ENCODE data around the gene DBT.

Gene DBT

DNA sequence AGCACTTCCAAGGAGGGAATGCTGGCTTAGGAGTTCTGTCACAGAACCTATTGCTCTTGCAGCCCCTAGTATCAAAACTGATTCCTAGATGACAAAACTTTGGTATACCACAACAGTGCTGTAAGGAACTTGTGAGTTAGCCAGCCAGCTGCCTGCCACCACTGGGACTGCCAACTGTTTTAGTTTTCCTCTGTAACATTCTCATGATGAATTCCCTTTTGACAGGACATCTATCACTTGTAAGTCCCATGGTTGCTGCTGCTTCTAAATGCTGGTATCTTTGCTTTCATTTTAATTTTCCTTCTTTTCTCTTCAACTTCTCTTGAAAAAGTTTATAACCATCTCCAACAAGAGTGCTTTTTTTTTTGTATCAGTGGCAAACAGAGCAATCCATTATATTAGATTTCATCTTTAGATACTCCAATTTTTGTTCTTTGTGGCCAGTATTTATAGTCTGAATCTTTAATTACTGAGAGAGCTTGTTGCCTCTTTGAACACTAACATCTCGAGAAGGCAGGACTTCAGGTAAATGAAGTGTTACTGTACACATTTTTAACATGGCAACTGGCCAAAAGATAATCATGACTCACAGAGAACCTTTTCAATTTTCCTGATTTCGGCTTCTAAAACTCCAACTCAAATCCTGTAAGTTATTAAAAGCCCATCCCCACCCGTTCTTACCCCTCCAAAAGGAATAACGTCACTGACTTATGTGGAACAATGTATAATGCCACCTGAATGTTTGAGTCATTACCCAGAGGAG, 19.8 kb downstream of the DBT start:
- TF ChIP-seq ZNF549 (tag by site-specific recombination; IDR thresholded peaks at IDR 0.05) (no peak), ZFP41 (tag by site-specific recombination; IDR thresholded peaks at IDR 0.05; ENCODE audit: borderline replicate concordance) (no peak), ZNF621 (tag by site-specific recombination; IDR thresholded peaks at IDR 0.05) (no peak), ZNF132 (tag by site-specific recombination; IDR thresholded peaks at IDR 0.05; ENCODE audit: borderline replicate concordance) (no peak), KLF9 (tag by site-specific recombination; IDR thresholded peaks at IDR 0.05; ENCODE audit: low read depth) (no peak), SP7 (tag by site-specific recombination; IDR thresholded peaks at IDR 0.05) (no peak), ZNF768 (tag by site-specific recombination; IDR thresholded peaks at IDR 0.05) (no peak)
- TF ChIP-seq, protein P1, sequence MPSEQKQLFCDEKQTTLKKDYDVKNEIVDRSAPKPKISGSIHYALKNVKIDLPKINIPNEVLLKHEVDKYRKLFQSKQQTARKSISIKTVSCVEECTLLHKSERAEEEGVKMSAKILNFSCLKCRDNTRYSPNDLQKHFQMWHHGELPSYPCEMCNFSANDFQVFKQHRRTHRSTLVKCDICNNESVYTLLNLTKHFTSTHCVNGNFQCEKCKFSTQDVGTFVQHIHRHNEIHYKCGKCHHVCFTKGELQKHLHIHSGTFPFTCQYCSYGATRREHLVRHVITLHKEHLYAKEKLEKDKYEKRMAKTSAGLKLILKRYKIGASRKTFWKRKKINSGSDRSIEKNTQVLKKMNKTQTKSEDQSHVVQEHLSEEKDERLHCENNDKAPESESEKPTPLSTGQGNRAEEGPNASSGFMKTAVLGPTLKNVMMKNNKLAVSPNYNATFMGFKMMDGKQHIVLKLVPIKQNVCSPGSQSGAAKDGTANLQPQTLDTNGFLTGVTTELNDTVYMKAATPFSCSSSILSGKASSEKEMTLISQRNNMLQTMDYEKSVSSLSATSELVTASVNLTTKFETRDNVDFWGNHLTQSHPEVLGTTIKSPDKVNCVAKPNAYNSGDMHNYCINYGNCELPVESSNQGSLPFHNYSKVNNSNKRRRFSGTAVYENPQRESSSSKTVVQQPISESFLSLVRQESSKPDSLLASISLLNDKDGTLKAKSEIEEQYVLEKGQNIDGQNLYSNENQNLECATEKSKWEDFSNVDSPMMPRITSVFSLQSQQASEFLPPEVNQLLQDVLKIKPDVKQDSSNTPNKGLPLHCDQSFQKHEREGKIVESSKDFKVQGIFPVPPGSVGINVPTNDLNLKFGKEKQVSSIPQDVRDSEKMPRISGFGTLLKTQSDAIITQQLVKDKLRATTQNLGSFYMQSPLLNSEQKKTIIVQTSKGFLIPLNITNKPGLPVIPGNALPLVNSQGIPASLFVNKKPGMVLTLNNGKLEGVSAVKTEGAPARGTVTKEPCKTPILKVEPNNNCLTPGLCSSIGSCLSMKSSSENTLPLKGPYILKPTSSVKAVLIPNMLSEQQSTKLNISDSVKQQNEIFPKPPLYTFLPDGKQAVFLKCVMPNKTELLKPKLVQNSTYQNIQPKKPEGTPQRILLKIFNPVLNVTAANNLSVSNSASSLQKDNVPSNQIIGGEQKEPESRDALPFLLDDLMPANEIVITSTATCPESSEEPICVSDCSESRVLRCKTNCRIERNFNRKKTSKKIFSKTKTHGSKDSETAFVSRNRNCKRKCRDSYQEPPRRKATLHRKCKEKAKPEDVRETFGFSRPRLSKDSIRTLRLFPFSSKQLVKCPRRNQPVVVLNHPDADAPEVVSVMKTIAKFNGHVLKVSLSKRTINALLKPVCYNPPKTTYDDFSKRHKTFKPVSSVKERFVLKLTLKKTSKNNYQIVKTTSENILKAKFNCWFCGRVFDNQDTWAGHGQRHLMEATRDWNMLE (tag by site-specific recombination; conservative IDR thresholded peaks at IDR 0.05; ENCODE audit: low read depth) = no peak
- ChIA-PET POLR2A (interaction anchor here (0.5 kb wide), 1 partner anchor 100 kb away, joined by 4 read pairs; no protein-coding TSS in a partner anchor), CTCF (no interaction called here)
- no peaks in the 10 kb centered on the region for H3K9me3 ChIP-seq (ENCODE audit: control insufficient read depth, insufficient read depth, low read depth, low read length)
- peaks cover 17 to 61% of the 10 kb centered on the region in 2 experiments for H3K36me3 ChIP-seq (ENCODE audit: control insufficient read depth in 2 of 2, insufficient read depth in 1 of 2, low read length in 2 of 2)
- no peak overlapping the region for H3K27ac ChIP-seq (ENCODE audit: extremely low read depth, low read depth, low read length)
- H3K4me3 ChIP-seq (ENCODE audit: low read depth, low read length) = no peak overlapping the region
- H3K4me1 ChIP-seq (ENCODE audit: control insufficient read depth, insufficient read depth, low read length) = no peaks in the 10 kb centered on the region

DNA sequence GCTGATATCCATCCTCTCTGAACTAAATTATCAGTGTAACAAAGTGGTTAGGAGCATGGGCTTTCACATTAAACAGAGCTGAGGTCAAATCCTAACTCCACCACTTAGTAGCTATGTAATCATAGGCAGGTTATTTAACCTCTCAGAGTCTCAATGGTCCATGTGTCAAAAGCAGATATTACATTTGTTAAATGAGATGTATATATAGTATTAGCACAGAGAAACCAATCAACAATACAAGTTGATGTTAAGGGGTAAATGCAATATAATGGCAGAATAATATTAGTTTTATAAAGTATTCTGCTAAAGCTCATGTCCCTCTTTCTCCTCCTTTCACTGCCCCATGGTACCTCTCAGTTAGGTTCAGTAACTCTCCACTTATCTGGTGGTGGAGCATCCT, 27.2 kb downstream of the DBT start:
- TF ChIP-seq ZNF664 (tag by site-specific recombination; IDR thresholded peaks at IDR 0.05) (peak; percentile 99), ZNF335 (tag by site-specific recombination; conservative IDR thresholded peaks at IDR 0.05) (no peak), ZNF169 (tag by site-specific recombination; IDR thresholded peaks at IDR 0.05) (no peak)
- Histone ChIP-seq H3K27ac (ENCODE audit: extremely low read depth, low read depth, low read length) (no peak overlapping the region), H3K36me3 (ENCODE audit: control insufficient read depth in 2 of 2, insufficient read depth in 1 of 2, low read length in 2 of 2) (peaks cover 0 to 27% of the 10 kb centered on the region in 2 experiments; a peak in 2 of 3 replicates), H3K4me3 (ENCODE audit: low read depth, low read length) (no peak overlapping the region), H3K9me3 (ENCODE audit: control insufficient read depth, insufficient read depth, low read depth, low read length) (no peaks in the 10 kb centered on the region), H3K4me1 (ENCODE audit: control insufficient read depth, insufficient read depth, low read length) (no peaks in the 10 kb centered on the region)
- ChIA-PET CTCF (interaction anchor here (1.0 to 1.1 kb wide), 2 partner anchors 233 to 237 kb away, joined by 3 read pairs; no protein-coding TSS in a partner anchor), POLR2A (no interaction called here)

DNA sequence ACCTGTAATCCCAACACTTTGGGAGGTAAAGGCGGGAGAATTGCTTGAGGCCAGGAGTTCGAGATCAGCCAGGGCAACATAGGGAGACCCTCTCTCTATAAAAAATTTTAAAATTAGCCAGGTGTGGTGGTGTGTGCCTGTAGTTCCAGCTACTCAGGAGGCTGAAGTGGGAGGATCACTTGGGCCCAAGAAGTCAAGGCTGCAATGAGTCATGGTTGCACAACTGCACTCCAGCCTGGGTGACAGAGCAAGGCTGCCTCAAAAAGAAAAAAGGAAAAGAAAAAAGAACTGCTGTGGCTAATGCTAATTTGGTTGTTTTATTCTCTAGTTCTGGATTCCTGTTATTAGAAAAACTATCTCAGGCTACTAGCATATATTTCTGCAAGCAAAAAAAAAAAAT, 29.8 kb downstream of the DBT start:
- H3K9me3 ChIP-seq (ENCODE audit: control insufficient read depth, insufficient read depth, low read depth, low read length) = no peaks in the 10 kb centered on the region
- H3K4me3 ChIP-seq (ENCODE audit: low read depth, low read length) = no peak overlapping the region
- no peaks in the 10 kb centered on the region for H3K4me1 ChIP-seq (ENCODE audit: control insufficient read depth, insufficient read depth, low read length)
- POLR2A ChIA-PET = no interaction called here
- H3K36me3 ChIP-seq (ENCODE audit: control insufficient read depth in 2 of 2, insufficient read depth in 1 of 2, low read length in 2 of 2) = peaks cover 10 to 31% of the 10 kb centered on the region in 2 experiments
- CTCF ChIA-PET = no interaction called here
- TF ChIP-seq IKZF3 (tag by site-specific recombination; IDR thresholded peaks at IDR 0.05) = no peak
- TF ChIP-seq SCRT2 (tag by site-specific recombination; IDR thresholded peaks at IDR 0.05) = no peak
- no peak for TF ChIP-seq ZNF350 (tag by site-specific recombination; IDR thresholded peaks at IDR 0.05)
- no peak for TF ChIP-seq FEZF1 (tag by site-specific recombination; IDR thresholded peaks at IDR 0.05)
- TF ChIP-seq, protein P2, sequence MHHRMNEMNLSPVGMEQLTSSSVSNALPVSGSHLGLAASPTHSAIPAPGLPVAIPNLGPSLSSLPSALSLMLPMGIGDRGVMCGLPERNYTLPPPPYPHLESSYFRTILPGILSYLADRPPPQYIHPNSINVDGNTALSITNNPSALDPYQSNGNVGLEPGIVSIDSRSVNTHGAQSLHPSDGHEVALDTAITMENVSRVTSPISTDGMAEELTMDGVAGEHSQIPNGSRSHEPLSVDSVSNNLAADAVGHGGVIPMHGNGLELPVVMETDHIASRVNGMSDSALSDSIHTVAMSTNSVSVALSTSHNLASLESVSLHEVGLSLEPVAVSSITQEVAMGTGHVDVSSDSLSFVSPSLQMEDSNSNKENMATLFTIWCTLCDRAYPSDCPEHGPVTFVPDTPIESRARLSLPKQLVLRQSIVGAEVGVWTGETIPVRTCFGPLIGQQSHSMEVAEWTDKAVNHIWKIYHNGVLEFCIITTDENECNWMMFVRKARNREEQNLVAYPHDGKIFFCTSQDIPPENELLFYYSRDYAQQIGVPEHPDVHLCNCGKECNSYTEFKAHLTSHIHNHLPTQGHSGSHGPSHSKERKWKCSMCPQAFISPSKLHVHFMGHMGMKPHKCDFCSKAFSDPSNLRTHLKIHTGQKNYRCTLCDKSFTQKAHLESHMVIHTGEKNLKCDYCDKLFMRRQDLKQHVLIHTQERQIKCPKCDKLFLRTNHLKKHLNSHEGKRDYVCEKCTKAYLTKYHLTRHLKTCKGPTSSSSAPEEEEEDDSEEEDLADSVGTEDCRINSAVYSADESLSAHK (tag by site-specific recombination; IDR thresholded peaks at IDR 0.05) = no peak
- TF ChIP-seq GLIS1 (tag by site-specific recombination; IDR thresholded peaks at IDR 0.05) = no peak
- no peak for TF ChIP-seq ZNF184 (tag by site-specific recombination; IDR thresholded peaks at IDR 0.05)
- no peak overlapping the region for H3K27ac ChIP-seq (ENCODE audit: extremely low read depth, low read depth, low read length)
